ENCODE measurements around the gene KCNK16.
A peak's percentile ranks its signal among the peaks of the same experiment; 100 is the strongest.

Gene KCNK16

DNA sequence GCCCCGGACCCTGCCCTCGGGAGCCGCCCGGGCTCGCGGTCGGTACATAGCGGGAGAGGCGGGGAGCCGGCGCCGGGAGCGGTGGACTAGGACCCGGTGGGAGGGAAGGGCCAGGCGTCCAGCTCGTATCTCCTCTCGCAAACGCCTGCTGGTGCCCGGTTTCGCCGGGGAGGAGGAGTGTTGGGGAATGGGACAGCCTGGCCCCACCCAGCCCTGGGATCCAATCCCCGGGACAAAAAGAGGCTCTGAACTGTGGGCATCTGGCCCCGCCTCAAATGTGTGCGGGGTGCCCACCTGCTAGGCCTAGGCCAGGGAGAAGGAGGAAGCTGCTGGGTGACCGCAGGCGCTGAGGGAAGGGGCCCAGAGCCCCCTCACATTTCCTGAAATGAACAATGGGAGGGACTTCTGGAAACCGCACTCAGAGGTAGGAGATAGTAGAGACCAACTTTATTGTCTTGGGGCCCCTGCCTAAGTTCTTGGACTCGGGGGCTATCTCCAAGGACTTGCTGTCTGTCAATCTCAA lies 8.2 kb downstream of the KCNK16 start, which contains the start of gene KCNK17:
KCNK17 (minus strand) TSS at position 147 of the 523 bp plus-strand sequence; CDS start at position 48, 99 bp downstream.
- peak within 1 kb of the TSS; percentile 41 to 51 for H3K4me3 ChIP-seq
- H3K36me3 ChIP-seq = no peaks in the 10 kb centered on the region
- intact Hi-C loops (cut with DNase I; ENCODE audit: low total_unique reads) = no loop called here
- TF ChIP-seq, protein P1, sequence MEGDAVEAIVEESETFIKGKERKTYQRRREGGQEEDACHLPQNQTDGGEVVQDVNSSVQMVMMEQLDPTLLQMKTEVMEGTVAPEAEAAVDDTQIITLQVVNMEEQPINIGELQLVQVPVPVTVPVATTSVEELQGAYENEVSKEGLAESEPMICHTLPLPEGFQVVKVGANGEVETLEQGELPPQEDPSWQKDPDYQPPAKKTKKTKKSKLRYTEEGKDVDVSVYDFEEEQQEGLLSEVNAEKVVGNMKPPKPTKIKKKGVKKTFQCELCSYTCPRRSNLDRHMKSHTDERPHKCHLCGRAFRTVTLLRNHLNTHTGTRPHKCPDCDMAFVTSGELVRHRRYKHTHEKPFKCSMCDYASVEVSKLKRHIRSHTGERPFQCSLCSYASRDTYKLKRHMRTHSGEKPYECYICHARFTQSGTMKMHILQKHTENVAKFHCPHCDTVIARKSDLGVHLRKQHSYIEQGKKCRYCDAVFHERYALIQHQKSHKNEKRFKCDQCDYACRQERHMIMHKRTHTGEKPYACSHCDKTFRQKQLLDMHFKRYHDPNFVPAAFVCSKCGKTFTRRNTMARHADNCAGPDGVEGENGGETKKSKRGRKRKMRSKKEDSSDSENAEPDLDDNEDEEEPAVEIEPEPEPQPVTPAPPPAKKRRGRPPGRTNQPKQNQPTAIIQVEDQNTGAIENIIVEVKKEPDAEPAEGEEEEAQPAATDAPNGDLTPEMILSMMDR (IDR thresholded peaks at IDR 0.05) = no peak
- H3K4me1 ChIP-seq = peaks cover 0 to 30% (median 21%) of the 10 kb centered on the region in 4 donors
- no peak for DNase-seq
- peak within 1 kb of the TSS in 1 of 2 donors; percentile 21 for H3K27ac ChIP-seq
- no peaks in the 10 kb centered on the region for H3K9me3 ChIP-seq
- peaks cover 0 to 12% of the 10 kb centered on the region in 2 donors for H3K27me3 ChIP-seq

DNA sequence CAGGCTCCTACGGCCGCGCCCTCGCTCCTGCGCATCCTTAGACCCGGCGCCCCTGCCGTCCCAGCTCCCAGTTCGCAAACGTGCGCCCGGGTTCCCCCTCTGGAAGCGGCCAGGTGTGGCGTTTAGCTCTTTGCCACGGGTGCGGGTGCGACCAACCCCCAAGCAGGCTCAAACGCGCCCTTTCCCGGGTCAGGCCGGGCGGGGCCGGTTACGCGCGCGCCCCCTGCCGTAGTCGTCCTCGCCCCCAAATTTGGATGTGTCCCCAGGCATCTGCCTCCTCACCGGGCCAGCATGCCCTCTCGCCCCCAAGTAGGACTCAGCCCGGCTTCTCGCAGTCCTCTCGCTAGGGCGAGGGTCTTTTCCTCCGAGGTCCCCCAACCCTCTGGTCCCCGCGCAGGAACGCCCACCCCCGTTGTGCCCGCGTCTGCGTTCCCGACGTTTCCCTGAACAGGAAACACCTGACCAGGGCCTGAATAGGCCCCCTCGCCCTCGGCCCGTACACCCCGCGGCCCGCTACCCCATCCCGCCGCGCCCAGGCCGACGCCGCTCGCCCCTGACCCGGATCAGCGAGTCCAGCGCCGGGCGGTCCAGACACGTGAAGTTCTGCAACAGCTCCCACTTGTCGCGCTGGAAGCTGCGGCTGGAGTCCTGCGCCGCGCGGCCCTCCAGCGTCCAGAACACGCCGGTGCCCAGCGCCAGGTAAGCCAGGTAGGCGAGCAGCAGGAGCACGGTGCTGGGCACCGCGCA lies 8.8 kb downstream of the KCNK16 start:
- H3K4me1 ChIP-seq = peaks cover 0 to 23% (median 18%) of the 10 kb centered on the region in 4 donors
- intact Hi-C loops (cut with DNase I; ENCODE audit: low total_unique reads) = no loop called here
- TF ChIP-seq, protein P1 (IDR thresholded peaks at IDR 0.05) = no peak
- H3K9me3 ChIP-seq = no peaks in the 10 kb centered on the region
- no peak for DNase-seq
- H3K27ac ChIP-seq = peak overlapping the region in 1 of 2 donors; percentile 21
- H3K4me3 ChIP-seq = peak overlapping the region; percentile 41 to 51
- H3K27me3 ChIP-seq = peaks cover 0 to 12% of the 10 kb centered on the region in 2 donors
- no peaks in the 10 kb centered on the region for H3K36me3 ChIP-seq

DNA sequence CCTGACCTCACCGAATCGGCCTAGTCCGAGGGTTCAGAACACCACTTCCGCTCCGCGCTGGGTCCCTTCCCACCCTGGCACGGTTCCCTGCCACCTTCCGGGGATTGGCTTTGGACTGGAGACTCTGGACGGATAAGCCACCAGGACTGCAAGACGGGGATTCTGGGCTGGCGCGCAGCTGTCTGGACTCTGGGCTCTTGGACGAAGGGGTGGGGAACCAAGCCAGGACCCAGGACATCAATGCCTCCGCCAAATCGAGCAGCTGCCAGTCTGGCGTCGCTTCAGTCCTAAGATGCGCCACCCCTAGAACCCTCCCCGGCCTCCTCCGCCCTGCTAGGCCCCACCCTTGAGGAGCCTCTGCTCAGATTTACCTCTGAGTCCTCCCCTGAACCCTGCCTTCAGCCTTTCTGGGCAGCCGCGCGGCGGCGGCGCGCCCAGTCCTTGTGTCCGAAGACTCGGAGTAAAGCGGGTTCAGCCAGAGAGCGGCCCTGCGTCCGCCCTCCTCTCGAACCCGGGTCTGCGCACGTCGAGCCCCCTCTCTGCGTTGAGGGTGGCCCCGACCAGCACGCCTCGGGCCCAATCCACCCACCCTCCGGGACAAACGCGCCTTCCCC lies 9.5 kb downstream of the KCNK16 start:
- Histone ChIP-seq H3K36me3 (no peaks in the 10 kb centered on the region), H3K27ac (no peak overlapping the region), H3K4me1 (peaks cover 0 to 23% (median 18%) of the 10 kb centered on the region in 4 donors), H3K27me3 (peaks cover 0 to 12% of the 10 kb centered on the region in 2 donors), H3K9me3 (no peaks in the 10 kb centered on the region), H3K4me3 (peak overlapping the region; percentile 41 to 51)
- no peak for DNase-seq
- intact Hi-C loops (cut with DNase I; ENCODE audit: low total_unique reads) = no loop called here
- TF ChIP-seq, protein P1 (IDR thresholded peaks at IDR 0.05) = no peak

DNA sequence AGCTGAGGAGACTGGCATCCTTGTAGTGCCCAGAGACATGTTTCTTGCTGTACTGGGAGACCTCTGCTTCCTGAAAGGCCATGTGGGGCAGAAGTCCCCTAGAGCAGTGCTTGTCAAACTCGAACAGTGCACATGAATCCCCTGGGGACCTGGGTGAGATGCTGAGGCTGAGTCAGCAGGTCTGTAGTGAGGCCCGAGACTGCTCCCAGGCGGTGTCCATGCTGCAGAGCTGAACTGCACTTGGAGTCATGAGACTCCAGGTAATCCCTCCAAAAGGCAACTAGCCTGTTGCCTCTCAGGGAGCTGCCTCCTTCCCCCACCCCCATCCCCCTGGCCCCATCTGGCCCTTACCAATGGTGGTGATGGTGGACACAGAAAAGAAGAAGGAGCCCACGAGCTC lies 12.0 kb downstream of the KCNK16 start:
- H3K27me3 ChIP-seq = peaks cover 0 to 12% of the 10 kb centered on the region in 2 donors
- H3K36me3 ChIP-seq = no peaks in the 10 kb centered on the region
- intact Hi-C loops (cut with DNase I; ENCODE audit: low total_unique reads) = no loop called here
- no peak for DNase-seq
- peaks cover 0 to 23% (median 18%) of the 10 kb centered on the region in 4 donors for H3K4me1 ChIP-seq
- no peak overlapping the region for H3K27ac ChIP-seq
- no peak overlapping the region for H3K4me3 ChIP-seq
- no peaks in the 10 kb centered on the region for H3K9me3 ChIP-seq
- TF ChIP-seq, protein P1 (IDR thresholded peaks at IDR 0.05) = no peak

DNA sequence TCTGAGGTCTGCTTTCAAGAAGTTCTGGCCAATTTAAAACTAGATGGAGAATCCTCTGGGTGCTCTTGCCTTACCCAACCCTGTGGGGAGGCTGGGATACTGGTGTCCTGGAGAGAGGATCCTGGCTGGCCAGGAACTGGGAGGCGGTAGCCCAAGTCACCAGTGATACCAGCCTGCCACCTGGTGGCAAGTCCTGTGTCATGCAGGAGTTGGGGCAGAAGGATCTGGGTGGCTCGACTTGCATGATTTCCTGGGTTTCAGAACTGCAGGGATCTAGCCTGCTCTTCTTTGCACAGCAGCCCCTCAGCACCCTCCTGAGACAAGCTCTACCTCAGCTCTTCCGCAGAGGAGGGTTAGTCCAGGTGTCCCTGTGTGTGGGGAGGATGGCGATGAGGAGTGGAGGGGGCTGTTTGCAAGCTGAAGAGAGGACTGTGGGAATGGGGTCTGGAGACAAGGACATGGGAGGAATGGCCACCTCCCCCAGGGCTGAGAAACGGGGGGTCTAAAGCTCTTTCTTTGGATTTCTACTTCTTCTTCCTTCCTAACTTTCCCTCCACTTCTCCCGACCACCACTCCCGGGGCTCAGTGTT lies 12.5 kb downstream of the KCNK16 start:
- intact Hi-C loops (cut with DNase I; ENCODE audit: low total_unique reads) = loop anchor here (10.0 kb wide), 2 partner anchors 335 to 435 kb away; no protein-coding TSS in a partner anchor
- peaks cover 0 to 23% (median 18%) of the 10 kb centered on the region in 4 donors for H3K4me1 ChIP-seq
- peaks cover 0 to 12% of the 10 kb centered on the region in 2 donors for H3K27me3 ChIP-seq
- TF ChIP-seq, protein P1 (IDR thresholded peaks at IDR 0.05) = peak; percentile 82 to 85
- no peak overlapping the region for H3K4me3 ChIP-seq
- H3K36me3 ChIP-seq = no peaks in the 10 kb centered on the region
- DNase-seq = peak; percentile 69 to 78
- H3K27ac ChIP-seq = no peak overlapping the region
- no peaks in the 10 kb centered on the region for H3K9me3 ChIP-seq

Measured in tibial artery (tissue), 4 donors.